IPS-15b (cell line): Measurements from ENCODE around the gene ELF5.

ENCODE experiments used
- H3K27me3 ChIP-seq: one replicate; pipeline ENCODE4 v1.6.1; 2013; ENCODE audit warnings: low read length; ENCODE audit not compliant: control insufficient read depth, insufficient read depth
- H3K36me3 ChIP-seq: one replicate; pipeline ENCODE4 v1.6.1; 2013; ENCODE audit warnings: low read length; ENCODE audit not compliant: control insufficient read depth, insufficient read depth
- H3K4me1 ChIP-seq: one replicate; pipeline ENCODE4 v1.6.1; 2013; ENCODE audit warnings: mild to moderate bottlenecking, low read length; ENCODE audit not compliant: control insufficient read depth, insufficient read depth
- H3K4me3 ChIP-seq: one replicate; pipeline ENCODE4 v1.5.1; 2013; ENCODE audit warnings: low read depth, low read length
- H3K9ac ChIP-seq: one replicate; pipeline ENCODE4 v1.6.1; 2013; ENCODE audit warnings: low read depth, mild to moderate bottlenecking, low read length
- H3K9me3 ChIP-seq: one replicate; pipeline ENCODE4 v1.6.1; 2013; ENCODE audit warnings: mild to moderate bottlenecking, low read length; ENCODE audit not compliant: control insufficient read depth, insufficient read depth

ELF5 gene

DNA sequence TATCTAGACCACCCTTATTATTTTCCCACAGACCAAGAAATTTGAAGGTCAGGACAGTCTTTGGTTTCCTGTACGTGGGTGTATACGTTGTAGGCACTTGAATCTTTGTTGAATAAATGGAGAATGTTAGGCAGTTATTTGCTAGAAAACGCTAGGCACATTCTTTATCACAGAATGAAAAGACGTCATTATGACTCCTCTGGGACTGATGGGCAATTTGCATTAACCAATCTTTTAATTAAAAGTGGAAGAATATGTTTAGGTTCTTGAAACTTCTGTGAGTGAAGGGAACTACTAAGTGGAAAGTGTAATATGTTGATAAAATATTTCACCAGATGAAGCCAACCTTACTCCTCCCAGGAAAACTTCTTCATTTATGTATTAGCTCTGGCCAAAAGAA, 69.2 kb downstream of the ELF5 start:
- no peak overlapping the region for H3K4me3 ChIP-seq
- no peaks in the 10 kb centered on the region for H3K9me3 ChIP-seq
- no peaks in the 10 kb centered on the region for H3K4me1 ChIP-seq
- H3K27me3 ChIP-seq = no peaks in the 10 kb centered on the region
- H3K9ac ChIP-seq = no peak overlapping the region
- H3K36me3 ChIP-seq = no peaks in the 10 kb centered on the region

DNA sequence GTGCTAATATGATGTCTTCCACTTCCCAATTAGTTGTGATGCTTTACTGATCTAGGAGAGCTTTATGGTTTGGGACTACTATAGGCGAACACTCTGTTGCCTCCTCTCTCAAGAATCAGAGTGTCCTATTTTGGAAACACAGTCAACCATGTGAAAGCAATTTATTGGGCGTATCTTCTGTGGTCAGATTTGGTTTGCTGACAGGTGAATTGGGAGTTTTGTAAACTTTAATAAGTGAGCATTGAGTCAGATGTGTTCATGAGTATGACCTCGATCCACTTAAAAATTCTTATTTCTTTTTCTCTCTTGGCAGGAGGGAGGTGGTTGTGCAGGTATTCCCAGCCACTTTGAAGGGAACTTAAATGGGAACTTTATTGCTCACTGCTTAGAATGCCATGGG, 70.5 kb downstream of the ELF5 start:
- H3K9ac ChIP-seq = no peak overlapping the region
- no peaks in the 10 kb centered on the region for H3K4me1 ChIP-seq
- H3K36me3 ChIP-seq = no peaks in the 10 kb centered on the region
- no peak overlapping the region for H3K4me3 ChIP-seq
- H3K9me3 ChIP-seq = no peaks in the 10 kb centered on the region
- no peaks in the 10 kb centered on the region for H3K27me3 ChIP-seq

DNA sequence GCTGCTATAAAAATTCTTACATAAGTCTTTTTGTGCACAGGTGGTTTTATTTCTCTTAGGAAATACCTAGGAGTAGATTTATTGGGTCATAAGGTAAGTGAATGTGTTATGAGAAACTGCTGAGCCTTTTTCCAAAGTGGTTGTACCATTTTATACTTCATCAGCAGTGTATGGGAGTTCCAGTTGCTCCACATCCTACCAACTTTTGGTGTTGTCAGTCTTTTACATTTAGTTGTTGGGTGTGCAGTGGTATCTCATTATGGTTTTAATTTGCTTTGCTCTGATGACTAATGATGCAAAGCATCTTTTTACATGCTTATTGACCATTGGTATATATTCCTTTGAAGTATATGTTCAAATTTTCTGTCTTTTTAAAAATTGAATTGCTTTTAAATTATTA, 71.8 kb downstream of the ELF5 start:
- H3K27me3 ChIP-seq = no peaks in the 10 kb centered on the region
- H3K4me1 ChIP-seq = no peaks in the 10 kb centered on the region

DNA sequence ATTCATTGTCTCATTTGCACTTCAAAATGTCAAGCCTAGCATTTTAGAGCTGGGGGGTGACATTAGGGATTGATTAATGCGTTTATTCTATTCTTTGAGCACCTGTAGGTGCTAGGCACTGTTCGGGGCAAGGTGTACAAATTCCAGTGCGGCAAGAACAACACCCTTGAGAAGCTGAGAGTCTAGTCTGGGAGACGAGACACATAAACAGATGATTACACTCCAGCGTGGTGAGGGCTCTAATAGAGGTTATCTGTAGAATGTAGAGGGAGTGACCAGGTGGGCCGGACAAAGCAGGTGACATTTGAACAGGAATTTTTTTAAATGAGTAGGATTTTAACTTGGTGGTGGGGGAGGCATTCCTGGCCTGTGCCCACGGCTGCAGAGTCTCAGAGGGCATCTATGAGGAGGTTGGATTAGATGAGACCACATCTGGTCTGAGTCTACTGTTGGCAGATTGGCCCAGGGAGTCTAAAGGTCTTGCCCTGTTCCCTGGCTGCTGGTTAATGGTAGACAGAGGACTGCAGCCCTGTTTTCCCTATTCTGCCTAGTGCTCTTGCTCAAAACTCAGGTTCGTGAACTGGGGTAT, 73.9 kb downstream of the ELF5 start:
- Histone ChIP-seq H3K4me1 (no peaks in the 10 kb centered on the region), H3K36me3 (no peaks in the 10 kb centered on the region), H3K27me3 (no peaks in the 10 kb centered on the region), H3K9me3 (no peaks in the 10 kb centered on the region), H3K4me3 (no peak overlapping the region), H3K9ac (no peak overlapping the region)

More for the DNA sequence above, 71.8 kb downstream of the ELF5 start:
- no peaks in the 10 kb centered on the region for H3K9me3 ChIP-seq
- no peak overlapping the region for H3K4me3 ChIP-seq
- H3K9ac ChIP-seq = no peak overlapping the region
- no peaks in the 10 kb centered on the region for H3K36me3 ChIP-seq

DNA sequence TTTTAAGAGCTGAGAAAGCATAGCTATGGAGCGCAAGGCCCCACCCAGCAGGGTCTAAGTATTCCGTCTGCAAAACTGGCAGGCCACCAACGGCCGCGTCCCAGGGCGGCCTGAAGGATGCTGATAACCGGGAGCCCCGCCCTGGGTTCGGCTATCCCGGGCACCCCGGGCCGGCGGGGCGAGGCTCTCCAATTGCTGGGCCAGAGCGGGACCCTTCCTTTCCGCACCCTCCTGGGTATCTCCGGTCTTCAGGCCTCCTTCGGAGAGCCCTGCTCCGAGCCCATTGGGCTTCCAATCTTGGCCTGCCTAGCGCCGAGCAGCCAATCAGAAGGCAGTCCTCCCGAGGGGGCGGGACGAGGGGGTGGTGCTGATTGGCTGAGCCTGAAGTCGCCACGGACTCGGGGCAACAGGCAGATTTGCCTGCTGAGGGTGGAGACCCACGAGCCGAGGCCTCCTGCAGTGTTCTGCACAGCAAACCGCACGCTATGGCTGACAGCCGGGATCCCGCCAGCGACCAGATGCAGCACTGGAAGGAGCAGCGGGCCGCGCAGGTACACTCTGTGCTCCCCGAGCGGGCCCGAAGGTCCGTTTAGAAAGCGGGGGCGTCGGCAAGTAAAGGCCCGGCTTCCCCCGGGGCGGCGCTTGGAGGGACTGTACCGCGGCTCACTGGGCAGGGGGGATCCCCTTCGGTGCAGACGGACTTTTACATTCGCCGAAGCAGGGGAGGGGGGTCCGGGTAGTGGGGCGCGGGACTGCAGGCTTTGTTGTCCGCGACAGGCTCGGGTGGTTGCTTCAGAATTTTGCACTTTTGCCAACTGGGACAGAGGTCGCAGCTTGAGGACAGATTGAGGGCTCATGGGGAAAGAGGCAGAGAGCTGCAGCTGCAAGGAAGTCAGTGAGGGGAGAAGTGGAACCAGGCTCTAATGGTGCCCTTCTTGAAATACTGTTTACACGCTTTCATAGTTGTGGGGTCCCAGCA, 74.8 kb downstream of the ELF5 start, which contains the start of gene CAT:
TSS of gene CAT (plus strand) at position 406 of the 979 bp plus-strand sequence. CDS start at position 486, 80 bp downstream.
- no peaks in the 10 kb centered on the region for H3K9me3 ChIP-seq
- H3K9ac ChIP-seq = no peak within 1 kb of the TSS

DNA sequence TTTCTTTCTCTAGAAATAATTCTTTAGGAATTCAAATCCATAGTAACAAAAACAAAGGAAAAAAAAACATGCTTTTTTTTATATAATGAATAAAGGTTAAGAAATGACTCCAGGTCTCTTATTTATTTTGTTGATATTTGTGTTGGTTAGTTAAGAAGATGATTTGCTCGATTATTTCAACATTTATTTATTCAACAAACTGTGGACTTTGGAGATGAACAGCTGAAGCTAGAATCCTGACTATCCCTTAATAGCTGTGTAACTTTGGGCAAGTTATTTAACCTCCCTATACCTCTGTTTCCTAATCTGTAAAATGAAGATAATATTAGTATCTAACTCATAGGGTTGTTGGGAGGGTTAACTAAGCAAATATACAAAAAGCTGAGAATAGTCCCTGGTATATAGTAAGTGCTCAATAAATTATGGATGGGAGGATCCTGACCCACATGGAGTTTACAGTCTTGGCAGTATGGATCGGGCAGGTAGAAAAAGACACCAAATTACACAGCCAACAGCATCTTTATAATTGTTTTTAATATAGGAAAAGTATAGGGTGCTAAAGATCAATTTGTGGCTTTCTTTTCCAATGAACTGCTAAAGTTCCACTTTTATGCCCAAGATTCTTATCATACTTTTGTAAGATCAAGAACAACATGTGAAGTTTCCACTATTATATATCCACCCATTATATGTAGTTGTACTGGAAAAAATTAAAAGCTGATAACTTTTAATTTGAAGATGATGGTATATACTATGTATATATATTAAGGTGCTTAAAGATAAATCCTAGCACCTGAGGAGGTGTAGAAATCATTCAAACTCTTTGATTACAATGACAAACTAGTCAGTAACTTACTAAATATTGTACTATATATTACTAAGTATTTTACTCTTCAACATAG, 76.1 kb downstream of the ELF5 start:
- no peak overlapping the region for H3K9ac ChIP-seq
- H3K27me3 ChIP-seq = no peaks in the 10 kb centered on the region
- H3K4me1 ChIP-seq = no peaks in the 10 kb centered on the region
- no peak overlapping the region for H3K4me3 ChIP-seq
- no peaks in the 10 kb centered on the region for H3K9me3 ChIP-seq
- no peaks in the 10 kb centered on the region for H3K36me3 ChIP-seq

More for the DNA sequence above, 74.8 kb downstream of the ELF5 start, which contains the start of gene CAT:
- Histone ChIP-seq H3K27me3 (no peaks in the 10 kb centered on the region), H3K36me3 (no peaks in the 10 kb centered on the region), H3K4me3 (no peak within 1 kb of the TSS), H3K4me1 (no peaks in the 10 kb centered on the region)

DNA sequence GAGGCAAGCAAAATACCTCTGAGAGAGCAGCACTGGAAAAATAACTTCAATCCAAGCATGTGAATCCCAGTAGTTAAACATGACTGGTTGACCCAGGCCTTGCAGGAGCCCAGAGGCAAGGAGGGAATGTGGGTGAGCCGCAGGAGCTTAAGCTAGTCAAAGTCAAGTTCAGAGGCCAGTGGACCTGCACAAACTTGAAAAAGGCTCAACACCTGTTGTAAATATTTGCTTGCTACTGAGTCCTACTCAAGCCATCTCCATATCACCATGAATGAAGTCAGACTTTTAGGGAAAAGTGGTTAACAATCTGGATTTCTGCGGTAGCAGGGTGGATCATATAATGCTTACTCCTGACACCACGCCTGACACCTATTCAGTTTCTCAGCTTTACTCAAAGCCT, 79.7 kb downstream of the ELF5 start:
- Histone ChIP-seq H3K27me3 (no peaks in the 10 kb centered on the region), H3K9ac (no peak overlapping the region), H3K4me1 (no peaks in the 10 kb centered on the region), H3K36me3 (no peaks in the 10 kb centered on the region), H3K9me3 (no peaks in the 10 kb centered on the region), H3K4me3 (no peak overlapping the region)

DNA sequence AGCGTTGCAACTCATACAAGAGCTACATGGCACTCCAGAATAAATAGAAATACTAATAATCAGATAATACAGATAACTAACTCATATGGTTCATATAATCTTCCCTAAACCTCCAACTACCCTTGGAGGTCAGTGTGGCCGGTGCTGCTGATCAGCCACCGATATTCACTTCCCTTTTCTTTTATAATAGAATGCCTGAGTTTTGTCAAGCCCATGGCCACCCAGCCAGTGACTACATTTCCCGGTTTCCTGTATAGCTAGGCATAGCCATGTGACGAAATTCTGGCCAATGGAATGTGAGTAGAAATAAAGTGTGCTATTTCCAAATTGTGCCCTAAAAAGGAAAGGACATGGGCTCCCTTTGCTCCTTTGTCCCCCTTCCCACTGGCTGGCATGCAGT, 80.8 kb downstream of the ELF5 start:
- Histone ChIP-seq H3K9ac (no peak overlapping the region), H3K9me3 (no peaks in the 10 kb centered on the region), H3K27me3 (no peaks in the 10 kb centered on the region)

DNA sequence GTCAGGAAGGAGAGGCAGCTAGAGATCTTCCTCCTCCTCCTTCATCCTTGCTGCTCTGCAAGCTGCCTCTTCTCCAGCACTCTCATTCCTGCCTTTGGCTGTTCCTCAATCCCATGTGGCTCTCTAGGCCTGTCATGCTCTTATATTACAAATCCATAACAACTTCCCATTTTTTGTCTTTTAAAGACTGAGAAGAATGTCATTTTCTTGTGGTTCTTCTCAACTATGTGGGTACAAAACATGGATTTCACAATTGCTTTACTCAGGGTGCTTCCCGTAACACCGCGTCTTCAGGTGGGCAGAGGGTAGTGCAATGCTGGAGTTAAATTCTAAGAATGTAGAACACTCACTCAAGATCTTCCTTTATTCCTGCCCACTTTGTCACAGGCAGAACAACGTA, 81.6 kb downstream of the ELF5 start:
- no peaks in the 10 kb centered on the region for H3K27me3 ChIP-seq
- H3K36me3 ChIP-seq = no peaks in the 10 kb centered on the region
- no peak overlapping the region for H3K4me3 ChIP-seq
- no peak overlapping the region for H3K9ac ChIP-seq
- H3K9me3 ChIP-seq = no peaks in the 10 kb centered on the region
- H3K4me1 ChIP-seq = no peaks in the 10 kb centered on the region

More for the DNA sequence above, 80.8 kb downstream of the ELF5 start:
- H3K36me3 ChIP-seq = no peaks in the 10 kb centered on the region
- no peaks in the 10 kb centered on the region for H3K4me1 ChIP-seq
- H3K4me3 ChIP-seq = no peak overlapping the region
